H1 (cell line): ENCODE data around the gene LDLRAD1. TPM values are rescaled to one million over a fixed set of nuclear protein-coding genes. Genes with fewer than 3 reads are reported as not detected.
"Not testable (repeated sequence)": the region's sequence is repeated elsewhere in the genome, so short reads cannot be mapped to it uniquely, and the experiment has no call there.

Experiments
- CTCF ChIA-PET: fragments of 300-600 bp; sonication (Branson Sonifier 250); formaldehyde crosslinking; loops from one replicate; lab custom pipeline; 2021; ENCODE audit not compliant: partially characterized antibody; lab: Charles Lee
- POLR2A ChIA-PET: fragments of 300-600 bp; sonication (Branson Sonifier 250); formaldehyde crosslinking; loops from one replicate; lab custom pipeline; 2021; ENCODE audit warnings: inconsistent platforms; ENCODE audit not compliant: partially characterized antibody; lab: Charles Lee
- DNase-seq, 2 experiments: peaks; one replicate each; pipeline versions ENCODE4 v3.0.0 to v3.0.0-alpha.2; 2010 to 2022; ENCODE audit warnings: low spot score in 2 of 2, low read depth in 1 of 2, mixed read lengths in 1 of 2
- FAIRE-seq: peaks from 2 replicates; lab custom pipeline; 2011; peaks lifted over from hg19 to GRCh38; lab: Jason Lieb, UNC
- H2AFZ ChIP-seq: 2 replicates; pipeline ENCODE4 v1.8.1; 2012; ENCODE audit warnings: low read length, inconsistent platforms
- H2AK5ac ChIP-seq: 2 replicates; pipeline ENCODE4 v1.6.1; 2013; ENCODE audit warnings: low read depth, low read length
- H2BK120ac ChIP-seq: replicated peaks from 2 replicates; pipeline ENCODE3; 2013; ENCODE audit warnings: low read depth, low read length, inconsistent platforms
- H2BK12ac ChIP-seq: 2 replicates; pipeline ENCODE4 v1.6.1; 2013; ENCODE audit warnings: low read depth, low read length
- H2BK15ac ChIP-seq: 2 replicates; pipeline ENCODE4 v1.6.1; 2013; ENCODE audit warnings: low read length
- H2BK20ac ChIP-seq: 2 replicates; pipeline ENCODE4 v1.6.1; 2013; ENCODE audit warnings: low read length
- H2BK5ac ChIP-seq: 2 replicates; pipeline ENCODE4 v1.6.1; 2013; ENCODE audit warnings: low read depth, low read length
- H3K14ac ChIP-seq: 2 replicates; pipeline ENCODE4 v1.6.1; 2013; ENCODE audit warnings: inconsistent platforms; ENCODE audit not compliant: insufficient read length
- H3K18ac ChIP-seq: 2 replicates; pipeline ENCODE4 v1.6.1; 2013; ENCODE audit warnings: low read length; ENCODE audit errors: extremely low read depth
- H3K23ac ChIP-seq: 2 replicates; pipeline ENCODE4 v1.6.1; 2013; ENCODE audit warnings: inconsistent platforms; ENCODE audit not compliant: insufficient read length
- H3K23me2 ChIP-seq: 2 replicates; pipeline ENCODE4 v1.6.1; 2013; ENCODE audit warnings: low read depth, low read length
- H3K27ac ChIP-seq: 2 replicates; pipeline ENCODE4 v1.6.1; 2011; ENCODE audit warnings: low read depth, low read length, inconsistent platforms
- H3K27me3 ChIP-seq, 4 experiments: replicated peaks in 1 of 4; 1 replicate in 1 of 4; 2 replicates in 3 of 4; pipeline versions ENCODE4 v1.6.1 to v1.8.1; 2011 to 2013; ENCODE audit warnings: low read length in 3 of 4, mild to moderate bottlenecking in 3 of 4, inconsistent platforms in 2 of 4, mixed read lengths in 2 of 4, moderate library complexity in 1 of 4; ENCODE audit not compliant: control insufficient read depth in 3 of 4, insufficient read depth in 3 of 4; ENCODE audit errors: extremely low read depth in 1 of 4
- H3K36me3 ChIP-seq, 4 experiments: 2 replicates each; pipeline versions ENCODE4 v1.6.1 to v1.8.1; 2011 to 2013; ENCODE audit warnings: mild to moderate bottlenecking in 4 of 4, low read length in 3 of 4, moderate library complexity in 2 of 4, control low read depth in 1 of 4, inconsistent platforms in 1 of 4; ENCODE audit not compliant: insufficient read depth in 4 of 4, control insufficient read depth in 2 of 4
- H3K4ac ChIP-seq: replicated peaks from 2 replicates; pipeline ENCODE3; 2013; ENCODE audit warnings: low read length, low read depth, mixed read lengths, inconsistent platforms; ENCODE audit not compliant: insufficient read length
- H3K4me1 ChIP-seq, 4 experiments: replicated peaks in 1 of 4; 1 replicate in 1 of 4; 2 replicates in 3 of 4; pipeline versions ENCODE4 v1.6.1 to v1.8.1; 2011 to 2013; ENCODE audit warnings: low read length in 3 of 4, inconsistent platforms in 2 of 4, mixed read lengths in 1 of 4; ENCODE audit not compliant: insufficient read depth in 4 of 4, control insufficient read depth in 3 of 4
- H3K4me2 ChIP-seq, 2 experiments: 2 replicates each; pipeline versions ENCODE4 v1.6.1 to v1.8.1; 2011 to 2013; ENCODE audit warnings: low read depth in 2 of 2, low read length in 2 of 2, control low read depth in 1 of 2, inconsistent platforms in 1 of 2, mild to moderate bottlenecking in 1 of 2; ENCODE audit not compliant: insufficient read depth in 1 of 2
- H3K4me3 ChIP-seq, 4 experiments: fragments of 200-600, 300-600 bp in 1 of 4; sonication (generic), shearing (Covaris generic), sonication (Bioruptor Twin) in 1 of 4; 2 replicates each; pipeline versions ENCODE4 v1.5.1 to v1.8.1; 2011 to 2016; ENCODE audit warnings: low read length in 4 of 4, low read depth in 3 of 4, control low read depth in 2 of 4, inconsistent platforms in 2 of 4, mild to moderate bottlenecking in 2 of 4, mixed read lengths in 1 of 4, moderate library complexity in 1 of 4; ENCODE audit not compliant: insufficient read depth in 2 of 4; ENCODE audit errors: extremely low read depth in 1 of 4
- H3K56ac ChIP-seq: replicated peaks from 2 replicates; pipeline ENCODE3; 2013; ENCODE audit warnings: low read depth, mild to moderate bottlenecking, mixed read lengths, low read length, inconsistent platforms; ENCODE audit not compliant: insufficient read length
- H3K79me1 ChIP-seq: 2 replicates; pipeline ENCODE4 v1.6.1; 2013; ENCODE audit warnings: low read depth, low read length, control low read depth
- H3K79me2 ChIP-seq, 2 experiments: 2 replicates each; pipeline versions ENCODE4 v1.6.1 to v1.8.1; 2012 to 2013; ENCODE audit warnings: low read length in 2 of 2, mild to moderate bottlenecking in 2 of 2, inconsistent platforms in 1 of 2; ENCODE audit not compliant: insufficient read depth in 2 of 2, control insufficient read depth in 1 of 2
- H3K9ac ChIP-seq, 4 experiments: replicated peaks in 1 of 4; 1 replicate in 1 of 4; 2 replicates in 3 of 4; pipeline versions ENCODE4 v1.6.1 to v1.8.1; 2011 to 2013; ENCODE audit warnings: low read depth in 3 of 4, low read length in 3 of 4, control low read depth in 2 of 4, mild to moderate bottlenecking in 2 of 4, moderate library complexity in 2 of 4, inconsistent platforms in 1 of 4; ENCODE audit errors: extremely low read depth in 1 of 4
- H3K9me3 ChIP-seq, 2 experiments: 2 replicates each; pipeline versions ENCODE4 v1.6.1 to v1.8.1; 2012 to 2013; ENCODE audit warnings: mild to moderate bottlenecking in 2 of 2, moderate library complexity in 2 of 2, control low read depth in 1 of 2, inconsistent platforms in 1 of 2, low read depth in 1 of 2, low read length in 1 of 2, mixed read lengths in 1 of 2; ENCODE audit not compliant: insufficient read depth in 2 of 2
- H4K20me1 ChIP-seq, 2 experiments: replicated peaks in 1 of 2; 2 replicates each; pipeline versions ENCODE3 to v1.8.1; 2011 to 2013; ENCODE audit warnings: inconsistent platforms in 2 of 2, low read length in 2 of 2, mild to moderate bottlenecking in 1 of 2; ENCODE audit not compliant: insufficient read depth in 2 of 2, control insufficient read depth in 1 of 2
- H4K5ac ChIP-seq: 2 replicates; pipeline ENCODE4 v1.6.1; 2013; ENCODE audit warnings: low read length, low read depth, mixed read lengths, inconsistent platforms; ENCODE audit not compliant: insufficient read length
- H4K8ac ChIP-seq: 2 replicates; pipeline ENCODE4 v1.8.0; 2013; ENCODE audit warnings: mild to moderate bottlenecking, moderate library complexity, low read length, inconsistent platforms; ENCODE audit not compliant: insufficient read depth; ENCODE audit errors: extremely low read depth
- H4K91ac ChIP-seq: replicated peaks from 2 replicates; pipeline ENCODE3; 2013; ENCODE audit warnings: low read length, mixed read lengths, inconsistent platforms; ENCODE audit not compliant: insufficient read length
- WGBS, 2 experiments: shearing (Covaris generic) in 1 of 2; methylation state at CpG; one replicate each; pipeline versions ENCODE4 v1.1.6 to v1.1.7; 2013 to 2015; ENCODE audit warnings: low lambda C conversion rate in 2 of 2, mixed read lengths in 2 of 2, inconsistent platforms in 1 of 2, low coverage in 1 of 2, missing lambda C conversion rate in 1 of 2; ENCODE audit not compliant: insufficient replicate concordance in 2 of 2, insufficient coverage in 1 of 2, insufficient read length in 1 of 2; ENCODE audit errors: extremely low coverage in 1 of 2, missing lambda C conversion rate in 1 of 2; 5-methylcytosine and 5-hydroxymethylcytosine counted together
- polyA plus RNA-seq, 7 experiments: library from polyadenylated mRNA; depleted of rRNA in 3 of 7; stranded (reverse) in 5 of 7; unstranded in 2 of 7; fragments of >200 nt in 5 of 7; fragments of 200-250 nt in 2 of 7; gene quantifications; 1 replicate in 5 of 7; 2 replicates in 1 of 7; 4 replicates in 1 of 7; pipeline versions ENCODE4 v1.2.1 to v1.2.3, GENCODE V29; 2011 to 2013; ENCODE audit warnings: missing spikeins in 2 of 7, mixed read lengths in 2 of 7
- total RNA-seq: library from RNA; stranded (reverse); fragmentation: NEBNext Ultra II Directional; extraction: Animal tissue kit (Norgen Biotek cat#: 25700); gene quantifications from 2 replicates; pipeline ENCODE4 v1.2.1, GENCODE V29; 2021

Gene LDLRAD1
- total and polyA plus RNA-seq, 2 of the 8 experiments (the other 6 are each of a cell fraction or from before 2014, with no cell fraction given) = not detected

- H2BK120ac ChIP-seq, H3K79me1 ChIP-seq, H2BK5ac ChIP-seq, H3K4me3 ChIP-seq, H3K18ac ChIP-seq, H4K8ac ChIP-seq, H3K27ac ChIP-seq, H4K91ac ChIP-seq, H3K4ac ChIP-seq, FAIRE-seq, H2BK15ac ChIP-seq, H3K4me1 ChIP-seq, H3K56ac ChIP-seq, H2AFZ ChIP-seq, H2BK20ac ChIP-seq, H3K14ac ChIP-seq, POLR2A ChIA-PET, H3K27me3 ChIP-seq, H4K20me1 ChIP-seq, H2AK5ac ChIP-seq, H3K23ac ChIP-seq, H4K5ac ChIP-seq, H3K4me2 ChIP-seq, DNase-seq, H3K9ac ChIP-seq, H3K36me3 ChIP-seq, H2BK12ac ChIP-seq, H3K79me2 ChIP-seq, H3K23me2 ChIP-seq: not testable (repeated sequence)
- 91% methylated on average over 13 of the region's 19 CpGs; no CpG with 5 or more reads in 1 of the 2 experiments for WGBS, 2 experiments
- H3K9me3 ChIP-seq = peaks cover 3 to 17% of the 10 kb centered on the region in 2 experiments; a peak in 3 of 4 replicates
- CTCF ChIA-PET = interaction anchor here (1.5 to 4.1 kb wide), 3 partner anchors 12 to 80 kb away, joined by 3 to 18 read pairs (median 6); no protein-coding TSS in a partner anchor
These were observed 14.1 kb downstream of the LDLRAD1 start for GRCh38 chr1:54003750-54004480.
